Sciatic nerve (tissue), 2 donors: Measurements from ENCODE around the gene CFC1B. TPM values are rescaled to one million over a fixed set of nuclear protein-coding genes. Genes with fewer than 3 reads are reported as not detected.
A peak's percentile ranks its signal among the peaks of the same experiment; 100 is the strongest.
"Not testable (repeated sequence)": the region's sequence is repeated elsewhere in the genome, so short reads cannot be mapped to it uniquely, and the experiment has no call there.

Experiments
- ATAC-seq: fragments of 200-7000 bp; cut with Tn5 transposase; one replicate; pipeline ENCODE4 v1.9.1; 2020; ENCODE audit warnings: mild to moderate bottlenecking, moderate library complexity
- DNase-seq: peaks from one replicate; pipeline ENCODE4 v3.0.0-alpha.2; 2020; ENCODE audit warnings: low spot score
- intact Hi-C: fragments of 100-400 bp; cut with DNase I; formaldehyde crosslinking; loops from one replicate; pipeline ENCODE4 v1.14.2; 2022
- total RNA-seq: library from RNA; stranded (reverse); fragmentation: NEBNext Ultra II Directional; extraction: Animal tissue kit (Norgen Biotek cat#: 25700); gene quantifications from one replicate; pipeline ENCODE4 v1.2.1, GENCODE V29; 2021
- donor health status: DM: no; HTN: no; CAD: no.
- donor health status: DM: no; HTN: no; CAD: no.

Gene CFC1B
- not detected for total RNA-seq

DNA sequence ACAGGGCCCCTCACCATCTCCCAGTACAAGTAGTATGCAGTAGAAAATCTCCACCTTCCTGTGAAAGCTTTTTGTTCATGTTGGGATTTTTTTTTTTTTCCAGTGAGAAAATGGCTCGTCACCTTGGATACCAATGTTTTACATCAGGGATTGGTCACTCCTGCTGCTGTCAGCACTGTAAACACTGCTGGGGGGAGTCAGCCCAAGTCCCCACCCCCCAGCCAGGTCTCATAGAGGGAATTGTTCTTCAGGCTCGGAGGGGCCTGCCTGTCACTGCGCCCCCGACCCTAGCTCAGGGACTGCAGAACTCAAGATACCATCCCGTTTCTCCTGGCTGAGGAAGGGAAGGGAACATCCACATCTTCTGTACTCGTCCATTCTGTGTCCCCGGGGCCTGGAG, at the start of gene CFC1B:
Gene CFC1B (plus strand): TSS at position 231 of the 400 bp plus-strand sequence. CDS start 263 bp downstream, outside the sequence.
- DNase-seq, ATAC-seq, intact Hi-C loops: not testable (repeated sequence)

DNA sequence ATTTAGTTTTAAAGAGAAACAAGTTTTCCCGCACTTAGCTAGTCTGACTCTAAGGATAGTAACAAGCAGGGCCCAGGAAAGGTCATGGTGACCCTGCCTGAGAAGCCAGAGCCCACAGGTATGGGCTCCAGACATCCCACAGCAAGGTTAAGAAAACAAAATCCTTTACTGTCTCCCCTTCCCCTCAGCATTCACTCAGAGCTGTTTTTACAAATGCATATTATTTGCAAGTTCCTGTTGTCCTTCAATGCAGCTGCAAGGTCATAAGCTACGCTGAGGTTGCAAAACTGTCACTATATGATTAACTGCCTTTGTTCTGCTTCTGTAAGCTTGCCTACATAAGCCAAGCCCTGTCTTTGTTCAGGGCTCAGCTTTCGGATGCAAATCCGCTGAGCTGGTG, 29.9 kb upstream of the CFC1B start:
- DNase-seq, ATAC-seq, intact Hi-C loops: not testable (repeated sequence)

DNA sequence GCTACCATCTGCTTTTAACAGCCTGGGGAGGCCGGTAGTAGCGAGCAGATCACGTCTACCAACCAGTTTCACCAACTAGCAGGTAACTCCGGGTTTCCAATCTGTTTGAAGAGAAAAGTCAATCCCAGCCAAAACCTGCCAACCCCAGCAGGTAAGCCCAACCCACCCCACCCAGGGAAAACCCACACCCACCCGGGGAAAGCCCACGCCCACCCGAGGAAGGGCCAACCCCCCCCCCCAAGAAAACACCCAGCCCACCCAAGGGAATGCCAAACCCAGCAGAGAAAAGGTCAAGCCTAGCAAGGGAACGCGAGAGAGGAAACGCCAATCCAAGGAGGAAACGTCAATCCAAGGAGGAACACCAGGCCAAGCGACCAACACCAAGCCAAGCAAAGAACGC, 11.8 kb upstream of the CFC1B start, which contains the start of gene POTEI:
Gene POTEI (minus strand): TSS at position 101 of the 400 bp plus-strand sequence. CDS start 93 bp downstream, at position 8.
- intact Hi-C loops, DNase-seq, ATAC-seq: not testable (repeated sequence)

DNA sequence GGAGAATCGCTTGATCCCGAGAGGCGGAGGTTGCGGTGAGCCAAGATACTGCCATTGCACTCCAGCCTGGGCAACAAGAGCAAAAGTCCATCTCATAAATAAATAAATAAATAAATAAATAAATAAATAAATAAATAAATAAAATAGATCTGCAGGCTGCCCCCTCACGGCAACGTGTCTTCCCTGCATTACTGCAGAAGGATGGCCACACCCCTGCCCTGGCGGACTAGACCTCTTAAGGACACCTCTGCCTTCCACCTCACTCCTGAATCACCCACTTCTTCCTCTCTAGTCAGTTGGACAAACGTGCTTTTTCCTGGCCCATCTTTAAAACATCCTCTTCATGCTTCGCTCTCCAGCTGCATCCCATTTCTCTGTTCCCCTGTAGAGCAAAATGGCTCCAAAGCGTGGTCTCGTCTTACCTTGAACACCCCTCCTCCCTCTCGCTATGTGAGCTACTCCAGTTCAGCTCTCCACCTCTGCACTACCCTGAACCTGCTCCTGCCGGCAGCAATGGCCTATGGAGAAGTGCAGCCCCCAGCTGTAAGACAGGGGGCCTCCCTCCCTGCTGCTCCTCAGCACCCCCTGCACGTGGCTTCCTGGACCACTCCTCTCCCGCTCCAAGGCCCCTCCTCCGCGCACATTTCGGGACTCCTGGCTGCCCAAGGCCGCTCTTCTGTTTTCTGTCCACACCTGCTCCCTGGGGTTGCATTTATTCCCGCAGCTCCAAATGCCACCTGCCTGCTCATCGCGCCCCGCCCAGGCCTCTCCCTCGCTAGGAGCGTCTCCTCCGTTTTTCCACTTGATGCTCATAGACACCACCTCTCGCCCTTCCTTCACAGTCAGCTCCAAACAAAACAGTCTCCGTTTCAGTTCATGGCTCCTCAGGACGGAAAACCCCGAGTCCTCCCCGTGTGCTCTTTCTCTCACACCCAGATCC, 9.9 kb upstream of the CFC1B start:
- intact Hi-C loops, ATAC-seq, DNase-seq: not testable (repeated sequence)

DNA sequence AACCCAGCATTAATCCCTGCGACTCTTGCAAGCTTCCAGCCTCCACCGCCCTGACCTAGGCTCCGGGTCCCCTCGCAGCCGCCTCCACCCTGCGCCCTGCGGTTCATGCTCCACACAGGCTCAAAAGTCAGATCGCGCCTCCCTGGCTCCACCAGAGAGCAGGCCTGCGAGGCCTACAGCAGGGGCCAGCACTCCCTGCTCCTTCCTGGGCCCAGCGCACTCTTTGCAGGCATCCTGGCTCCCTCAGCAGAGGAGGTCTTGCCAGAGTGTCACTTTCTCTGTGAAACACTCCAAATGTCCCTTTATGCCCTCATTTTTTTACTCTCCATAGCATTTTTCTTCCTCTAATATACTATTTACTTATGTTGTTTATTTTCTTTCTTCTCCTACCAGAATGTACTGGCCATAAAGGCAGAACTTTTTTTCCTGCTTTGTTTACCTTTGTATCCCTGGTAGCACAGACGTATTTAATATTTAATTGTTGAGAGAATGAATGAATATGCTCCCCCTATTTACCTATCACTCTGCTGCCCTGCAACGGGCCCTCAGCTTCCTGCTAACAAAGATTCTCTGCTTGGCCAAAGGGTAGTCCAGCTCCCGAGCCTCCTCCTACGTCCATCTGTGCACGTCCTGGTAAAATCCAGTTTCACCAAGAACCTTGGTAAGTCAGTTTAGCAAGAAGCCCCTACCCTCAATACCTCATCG, 9.1 kb upstream of the CFC1B start:
- intact Hi-C loops, DNase-seq: not testable (repeated sequence)
- ATAC-seq = peak; percentile 42

DNA sequence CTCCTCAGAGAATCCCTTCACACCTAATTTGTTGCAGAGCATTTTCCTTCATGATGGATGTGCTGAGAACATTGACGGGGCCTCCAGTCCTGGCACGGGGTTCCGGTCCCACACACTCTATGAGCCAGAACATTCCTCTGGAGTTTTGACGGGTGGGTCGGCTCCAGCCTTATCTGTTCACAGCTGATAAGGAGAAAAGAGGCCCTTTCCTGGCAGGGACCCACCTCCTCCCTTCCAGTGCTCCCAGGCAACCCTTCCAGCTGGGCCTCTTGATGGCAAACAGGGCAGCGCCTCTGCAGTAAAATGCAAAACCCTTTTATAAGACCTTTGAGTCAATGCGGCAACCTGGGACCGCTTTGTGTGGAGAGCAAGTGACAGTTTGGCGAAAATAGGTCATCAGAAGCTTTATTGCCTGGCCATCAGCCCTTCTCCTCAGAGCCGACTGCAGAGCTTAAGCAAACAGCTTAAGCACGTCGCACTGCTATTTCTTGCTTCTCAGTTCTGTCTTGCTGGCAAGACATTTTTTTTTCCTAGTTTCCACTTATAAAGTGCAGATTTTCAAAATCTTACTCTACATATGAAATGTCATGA, 2.4 kb upstream of the CFC1B start:
- ATAC-seq, DNase-seq, intact Hi-C loops: not testable (repeated sequence)

DNA sequence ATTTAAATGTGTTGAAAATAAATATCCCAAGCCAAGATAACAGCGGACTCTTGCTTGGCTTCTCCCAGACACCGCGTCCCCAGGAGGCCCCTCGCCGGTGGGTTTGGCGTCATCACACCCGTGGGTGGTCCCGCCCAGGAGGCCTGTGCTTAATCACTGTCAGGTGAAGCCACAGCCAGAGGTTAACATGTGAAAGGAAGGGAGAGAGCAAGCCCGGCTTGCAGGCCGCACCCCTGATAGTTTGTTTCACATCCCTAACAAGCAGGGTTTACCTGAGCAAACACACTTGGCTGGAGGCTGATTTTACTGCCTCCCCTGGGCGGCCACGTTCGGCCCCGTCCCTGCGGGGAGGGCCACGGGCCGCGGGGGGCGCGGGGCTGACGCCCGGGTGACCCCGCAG, 1.4 kb downstream of the CFC1B start:
- ATAC-seq, DNase-seq, intact Hi-C loops: not testable (repeated sequence)

DNA sequence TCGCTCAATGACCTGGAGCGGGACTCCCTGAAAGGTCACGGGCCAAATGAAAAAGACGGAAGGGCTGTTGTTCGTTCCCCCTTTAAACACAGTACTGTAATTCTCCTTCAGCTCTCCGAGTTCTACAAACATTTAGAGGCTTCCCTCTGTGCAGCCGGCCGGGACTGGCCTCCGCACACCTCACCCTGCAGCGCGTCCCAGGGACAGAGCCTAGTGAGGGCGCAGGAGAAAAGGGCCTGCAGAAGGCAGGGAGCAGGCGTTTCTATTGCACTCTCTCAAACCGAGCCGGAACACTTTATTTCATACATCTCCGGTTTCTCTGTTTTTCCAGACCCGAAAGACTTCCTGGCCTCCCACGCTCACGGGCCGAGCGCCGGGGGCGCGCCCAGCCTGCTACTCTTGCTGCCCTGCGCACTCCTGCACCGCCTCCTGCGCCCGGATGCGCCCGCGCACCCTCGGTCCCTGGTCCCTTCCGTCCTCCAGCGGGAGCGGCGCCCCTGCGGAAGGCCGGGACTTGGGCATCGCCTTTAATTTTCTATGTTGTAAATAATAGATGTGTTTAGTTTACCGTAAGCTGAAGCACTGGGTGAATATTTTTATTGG, 6.4 kb downstream of the CFC1B start:
- ATAC-seq, DNase-seq, intact Hi-C loops: not testable (repeated sequence)

DNA sequence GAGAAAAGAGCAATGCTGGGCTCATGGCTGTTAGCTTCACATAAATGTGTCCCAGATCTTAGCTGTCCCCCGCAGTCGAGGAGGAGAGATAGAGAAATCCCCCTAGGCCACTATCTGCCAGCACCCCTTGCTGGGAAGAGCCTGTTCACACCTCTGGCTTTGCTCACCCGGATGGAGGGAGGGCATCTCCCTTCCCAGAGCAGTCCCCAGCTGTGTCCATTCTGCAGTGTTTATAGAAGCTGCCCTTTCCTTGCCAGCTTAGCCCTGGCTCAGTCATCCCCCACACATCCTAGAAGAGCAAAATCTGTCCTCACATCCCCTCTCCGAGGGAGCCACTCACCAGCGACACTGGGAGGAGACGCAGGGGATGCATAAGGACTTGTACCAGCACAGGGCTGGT, 8.5 kb downstream of the CFC1B start:
- ATAC-seq, DNase-seq, intact Hi-C loops: not testable (repeated sequence)

DNA sequence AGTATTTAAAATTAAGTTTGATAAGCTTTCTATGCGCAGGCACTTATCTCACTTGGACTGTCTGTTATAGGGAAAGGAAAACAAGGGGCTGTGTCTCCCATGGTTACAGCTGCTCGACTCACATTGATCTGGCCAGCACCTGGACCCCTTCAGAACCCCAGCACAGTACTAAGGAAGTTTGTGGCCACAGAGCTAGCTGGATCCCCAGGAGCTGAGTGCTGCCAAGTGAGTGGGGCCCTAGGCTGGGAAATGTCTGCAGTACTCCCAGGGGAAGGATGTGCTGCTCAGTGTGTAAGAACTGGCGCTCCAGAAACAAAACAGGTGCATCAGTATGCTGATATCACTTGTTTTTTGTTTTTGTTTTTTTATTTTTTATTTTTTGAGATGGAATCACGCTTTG, 9.2 kb downstream of the CFC1B start:
- intact Hi-C loops, ATAC-seq, DNase-seq: not testable (repeated sequence)

DNA sequence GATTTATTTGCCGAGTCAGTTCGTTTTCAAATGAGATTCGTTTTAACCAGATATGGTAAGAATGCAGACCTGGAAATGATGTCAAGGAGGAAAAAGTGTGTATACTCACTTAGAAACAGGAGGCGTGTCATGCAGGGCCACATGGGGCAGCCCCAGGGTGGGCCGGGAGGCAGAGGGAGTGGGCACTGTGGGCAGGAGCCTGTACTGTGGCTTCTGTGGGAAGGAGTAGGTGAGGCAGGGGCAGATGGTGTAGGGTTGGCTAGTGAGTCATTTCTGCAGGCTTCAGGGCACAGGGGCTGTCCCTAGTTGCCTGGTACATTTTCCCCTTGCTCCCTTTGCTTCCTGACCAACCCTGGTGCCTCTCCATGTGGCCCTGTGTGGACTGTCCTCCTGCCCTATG, 10.2 kb downstream of the CFC1B start:
- intact Hi-C loops, ATAC-seq, DNase-seq: not testable (repeated sequence)

DNA sequence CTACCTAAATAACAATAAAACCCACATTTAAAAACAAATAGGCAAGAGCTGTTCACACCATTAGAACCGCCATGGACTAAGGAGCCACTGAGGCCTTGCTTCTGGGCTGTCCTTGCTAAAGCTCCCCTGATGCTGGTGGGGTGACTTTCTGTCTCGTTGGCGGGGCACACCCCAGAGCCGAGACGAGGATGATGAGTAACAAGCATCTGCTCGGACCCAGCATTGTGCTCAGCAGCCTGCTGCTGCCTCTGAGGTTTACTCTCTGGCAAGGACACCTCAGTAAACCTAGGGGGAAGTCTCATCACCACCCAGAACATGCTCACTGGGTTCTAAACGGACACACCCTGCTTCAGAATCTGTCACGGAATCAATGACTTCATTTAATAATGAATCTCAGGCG, 10.7 kb downstream of the CFC1B start:
- intact Hi-C loops, ATAC-seq, DNase-seq: not testable (repeated sequence)

DNA sequence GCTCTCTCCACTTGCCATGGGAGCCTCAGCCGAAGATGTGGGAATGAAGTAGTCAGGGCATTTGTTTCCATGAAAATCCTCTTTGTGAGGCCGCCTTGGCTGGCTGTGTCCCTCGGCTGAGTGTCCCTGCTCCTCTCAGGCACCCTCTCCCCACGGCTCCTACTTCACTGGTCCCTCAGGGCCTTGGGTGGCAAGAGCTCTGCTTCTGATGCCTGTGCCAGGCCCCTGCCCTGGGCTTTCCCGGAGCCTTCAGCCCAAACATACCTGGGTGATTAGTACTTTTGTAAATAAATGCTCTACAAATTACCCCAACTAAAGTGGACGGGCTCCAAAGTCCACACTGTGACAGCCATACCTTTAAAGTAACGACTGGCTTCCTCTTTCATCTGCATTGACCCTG, 15.6 kb downstream of the CFC1B start:
- intact Hi-C loops, DNase-seq: not testable (repeated sequence)

DNA sequence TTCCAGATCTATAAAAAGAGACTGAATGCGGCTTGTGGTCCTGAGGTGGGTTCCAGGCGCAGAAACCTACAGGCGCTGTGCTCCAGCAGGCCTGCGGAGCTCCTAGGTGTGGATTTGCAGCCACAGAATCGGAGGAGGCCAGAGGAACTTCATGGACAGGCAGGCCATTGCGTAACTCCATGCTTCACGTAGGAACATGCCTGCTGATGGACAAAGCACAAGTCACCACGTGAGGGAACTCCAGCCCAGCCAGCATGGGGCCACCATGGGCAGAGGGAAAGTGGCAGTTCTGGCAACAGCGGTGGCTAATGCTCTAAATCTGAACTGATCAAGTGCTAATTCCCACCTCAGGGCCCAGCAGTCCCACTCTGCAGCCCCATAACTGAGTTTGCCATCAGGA, 17.2 kb downstream of the CFC1B start:
- ATAC-seq, DNase-seq, intact Hi-C loops: not testable (repeated sequence)

More for the DNA sequence above, 15.6 kb downstream of the CFC1B start:
- ATAC-seq = not testable (repeated sequence)

DNA sequence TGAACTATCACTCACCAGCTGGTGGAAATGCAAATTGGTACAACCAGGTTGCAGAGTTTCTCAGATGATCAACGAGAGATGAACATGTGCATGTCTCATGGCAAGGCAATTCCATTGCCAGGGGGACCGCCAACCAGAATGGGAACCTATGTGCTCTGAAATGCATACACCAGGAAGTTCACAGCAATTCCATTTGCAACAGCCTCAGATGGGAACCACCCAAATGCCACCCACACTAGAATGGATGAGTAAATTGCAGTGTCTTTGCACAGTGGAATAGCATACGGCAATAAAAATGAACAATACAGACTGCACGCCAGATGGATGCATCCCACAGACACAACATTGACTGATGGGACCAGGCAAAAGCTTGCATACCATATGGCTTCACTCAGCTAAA, 21.8 kb downstream of the CFC1B start:
- ATAC-seq, intact Hi-C loops, DNase-seq: not testable (repeated sequence)

DNA sequence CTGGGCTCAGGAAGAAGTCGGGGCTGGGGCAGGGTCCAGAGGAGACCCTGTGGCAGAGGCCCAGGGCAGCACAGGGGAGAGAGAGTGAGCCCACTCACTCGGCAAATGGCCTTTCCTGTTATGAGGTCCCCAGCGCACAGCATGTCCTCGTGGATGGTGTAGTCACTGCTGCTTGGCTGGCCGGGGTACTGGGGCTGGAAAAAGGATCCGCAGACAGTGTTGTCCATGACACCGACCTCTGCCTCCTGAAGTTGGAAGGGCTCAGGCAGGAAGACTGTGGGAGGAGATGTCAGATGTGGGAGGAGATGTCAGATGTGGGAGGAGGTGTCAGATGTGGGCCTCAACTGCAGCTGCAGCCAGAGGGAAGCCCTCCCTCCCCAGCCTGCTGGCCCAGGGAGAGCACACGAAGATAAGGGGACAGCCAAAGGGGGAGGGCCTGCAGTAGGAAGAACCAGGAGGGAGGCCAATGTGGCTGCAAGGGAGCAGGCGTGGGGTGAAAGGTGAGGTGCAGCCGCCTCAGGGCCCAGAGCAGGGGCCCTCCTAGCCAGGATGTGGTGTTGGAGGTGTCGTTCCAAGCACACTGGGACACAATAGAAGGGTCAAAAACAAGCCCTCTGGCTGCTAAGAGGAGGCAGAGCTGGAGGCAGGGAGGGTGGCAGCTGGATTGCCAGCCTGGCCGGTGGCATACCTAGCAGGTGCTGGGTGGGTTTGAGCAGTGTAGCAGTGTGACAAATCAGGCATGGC, 22.9 kb downstream of the CFC1B start:
- intact Hi-C loops, DNase-seq: not testable (repeated sequence)
- peak; percentile 61 for ATAC-seq

DNA sequence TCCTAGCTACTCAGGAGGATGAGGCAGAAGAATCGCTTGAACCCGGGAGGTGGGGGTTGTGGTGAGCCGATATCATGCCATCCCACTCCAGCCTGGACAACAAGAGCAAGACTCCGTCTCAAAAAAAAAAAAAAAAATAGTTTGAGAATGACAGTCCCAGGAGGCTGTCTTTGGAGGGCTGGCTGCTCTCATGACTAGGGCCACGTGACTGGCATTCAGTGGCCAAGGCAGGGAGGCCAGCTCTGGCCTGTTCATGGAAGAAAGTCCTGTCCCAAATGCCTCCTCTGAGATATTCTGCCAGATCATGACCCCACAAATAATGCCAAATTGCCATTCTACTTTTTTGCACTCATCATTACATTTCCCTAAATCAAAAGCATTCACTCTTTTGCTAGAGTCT, 24.0 kb downstream of the CFC1B start:
- ATAC-seq = peak; percentile 53
- intact Hi-C loops, DNase-seq: not testable (repeated sequence)

DNA sequence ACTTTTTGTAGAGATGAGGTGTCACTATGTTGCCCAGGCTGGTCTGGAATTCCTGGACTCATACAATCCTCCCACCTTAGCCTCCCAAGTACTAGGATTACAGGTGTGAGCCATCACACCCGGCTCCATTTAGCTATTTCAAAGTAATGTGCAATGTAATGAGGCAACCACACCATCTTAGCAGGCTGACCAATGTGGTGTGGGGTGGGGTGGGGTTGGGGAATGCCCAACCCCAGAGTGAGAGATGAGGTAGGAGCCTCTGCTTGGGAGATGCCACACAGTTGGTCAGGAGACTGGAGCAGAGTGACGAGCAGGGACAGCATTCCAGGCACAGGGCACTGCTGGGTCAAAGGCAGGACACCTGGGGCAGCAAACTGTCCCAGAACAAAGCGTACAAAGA, 27.4 kb downstream of the CFC1B start:
- ATAC-seq, intact Hi-C loops, DNase-seq: not testable (repeated sequence)
